Measurements from ENCODE around the gene CDCA7L. TPM values are rescaled to one million over a fixed set of nuclear protein-coding genes. Genes with fewer than 3 reads are reported as not detected.
"Not testable (repeated sequence)": the region's sequence is repeated elsewhere in the genome, so short reads cannot be mapped to it uniquely, and the experiment has no call there.

Gene CDCA7L
- total RNA-seq, 1 experiment from 2014 or later, result 59.9 TPM

DNA sequence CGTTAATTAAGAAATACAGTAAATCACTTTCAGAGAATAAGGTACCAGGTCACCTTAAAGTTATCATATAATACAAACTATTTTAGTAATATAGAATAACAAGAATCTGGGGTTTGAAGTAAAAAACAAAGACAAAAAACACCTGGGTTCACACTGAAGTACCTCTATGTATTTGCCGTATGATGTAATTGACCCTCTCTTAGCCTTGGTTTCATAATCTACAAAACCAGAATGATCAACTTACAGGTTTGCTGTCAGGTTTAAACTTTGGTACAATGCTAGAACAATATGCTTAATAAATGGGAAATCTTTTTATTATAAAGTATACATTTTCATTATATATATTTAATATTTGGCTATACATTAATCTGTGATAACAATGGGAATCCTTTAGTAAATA, 58.3 kb downstream of the CDCA7L start:
- Histone ChIP-seq H3F3A (ENCODE audit: low read length, unreplicated experiment) (no peaks in the 10 kb centered on the region), H4K20me1 (ENCODE audit: low read length) (no peaks in the 10 kb centered on the region), H3K4me1 (ENCODE audit: insufficient read depth, low read length) (peaks cover 6% of the 10 kb centered on the region; the same call in 1 of the 2 replicates), H3K36me3 (ENCODE audit: low read depth, low read length) (no peaks in the 10 kb centered on the region), H3K9ac (ENCODE audit: low read length) (no peak overlapping the region), H3K9me3 (ENCODE audit: low read length) (no peaks in the 10 kb centered on the region), H3K27me3 (ENCODE audit: low read length) (no peaks in the 10 kb centered on the region), H3K79me2 (ENCODE audit: low read length) (no peaks in the 10 kb centered on the region), H3K27ac (ENCODE audit: low read length) (no peak overlapping the region), H3K9me2 (replicated peaks; ENCODE audit: low read length) (no peaks in the 10 kb centered on the region), H3K4me2 (ENCODE audit: low read length) (no peak overlapping the region), H2AFZ (ENCODE audit: low read length) (no peak overlapping the region), H3K4me3 (ENCODE audit: low read length) (no peak overlapping the region)
- intact Hi-C loops (cut with micrococcal nuclease), result no loop called here
- DNase-seq (no peak), ATAC-seq (no peak)
- CTCF ChIA-PET, result no interaction called here
- POLR2A ChIA-PET (ENCODE audit: unreplicated experiment), result no interaction called here
- BruUV-seq (replicated peaks), result no TSS peak
- TF ChIP-seq EZH2 (IDR thresholded peaks at IDR 0.05; ENCODE audit: low read length, unreplicated experiment), result no peak
- TF ChIP-seq EZH2phosphoT487 (IDR thresholded peaks at IDR 0.05; ENCODE audit: borderline replicate concordance, low read length), result no peak
- TF ChIP-seq, protein P1, sequence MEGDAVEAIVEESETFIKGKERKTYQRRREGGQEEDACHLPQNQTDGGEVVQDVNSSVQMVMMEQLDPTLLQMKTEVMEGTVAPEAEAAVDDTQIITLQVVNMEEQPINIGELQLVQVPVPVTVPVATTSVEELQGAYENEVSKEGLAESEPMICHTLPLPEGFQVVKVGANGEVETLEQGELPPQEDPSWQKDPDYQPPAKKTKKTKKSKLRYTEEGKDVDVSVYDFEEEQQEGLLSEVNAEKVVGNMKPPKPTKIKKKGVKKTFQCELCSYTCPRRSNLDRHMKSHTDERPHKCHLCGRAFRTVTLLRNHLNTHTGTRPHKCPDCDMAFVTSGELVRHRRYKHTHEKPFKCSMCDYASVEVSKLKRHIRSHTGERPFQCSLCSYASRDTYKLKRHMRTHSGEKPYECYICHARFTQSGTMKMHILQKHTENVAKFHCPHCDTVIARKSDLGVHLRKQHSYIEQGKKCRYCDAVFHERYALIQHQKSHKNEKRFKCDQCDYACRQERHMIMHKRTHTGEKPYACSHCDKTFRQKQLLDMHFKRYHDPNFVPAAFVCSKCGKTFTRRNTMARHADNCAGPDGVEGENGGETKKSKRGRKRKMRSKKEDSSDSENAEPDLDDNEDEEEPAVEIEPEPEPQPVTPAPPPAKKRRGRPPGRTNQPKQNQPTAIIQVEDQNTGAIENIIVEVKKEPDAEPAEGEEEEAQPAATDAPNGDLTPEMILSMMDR (conservative IDR thresholded peaks at IDR 0.05; ENCODE audit: low read depth, low read length), result no peak

DNA sequence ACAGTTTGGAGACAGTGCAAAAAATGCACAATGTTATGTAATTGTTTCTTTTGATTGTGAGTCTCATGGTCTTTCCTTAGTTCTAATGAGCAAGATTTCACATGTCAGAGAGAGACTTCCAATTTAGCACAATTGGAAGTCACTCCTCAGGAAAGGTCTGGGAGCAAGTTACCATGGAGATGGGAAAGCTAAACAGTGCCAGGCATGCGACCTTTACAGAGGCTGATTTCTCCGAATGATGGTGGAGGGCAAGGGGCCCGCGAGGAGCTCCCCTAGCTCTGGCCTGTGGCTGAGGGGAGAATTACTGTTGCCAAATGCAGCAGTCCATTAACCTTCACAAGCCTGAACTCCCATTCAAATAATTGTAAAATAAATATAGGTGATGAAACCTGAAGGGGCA, 59.3 kb downstream of the CDCA7L start:
- H2AFZ ChIP-seq (ENCODE audit: low read length), result no peak overlapping the region
- H4K20me1 ChIP-seq (ENCODE audit: low read length), result no peaks in the 10 kb centered on the region
- H3K27me3 ChIP-seq (ENCODE audit: low read length), result no peaks in the 10 kb centered on the region
- no TSS peak for BruUV-seq (replicated peaks)
- H3K79me2 ChIP-seq (ENCODE audit: low read length), result no peaks in the 10 kb centered on the region
- no peak overlapping the region for H3K9ac ChIP-seq (ENCODE audit: low read length)
- H3K36me3 ChIP-seq (ENCODE audit: low read depth, low read length), result no peaks in the 10 kb centered on the region
- no peak for TF ChIP-seq EZH2 (IDR thresholded peaks at IDR 0.05; ENCODE audit: low read length, unreplicated experiment)
- TF ChIP-seq, protein P1 (conservative IDR thresholded peaks at IDR 0.05; ENCODE audit: low read depth, low read length), result no peak
- TF ChIP-seq EZH2phosphoT487 (IDR thresholded peaks at IDR 0.05; ENCODE audit: borderline replicate concordance, low read length), result no peak
- H3K9me3 ChIP-seq (ENCODE audit: low read length), result no peaks in the 10 kb centered on the region
- no peak overlapping the region for H3K4me3 ChIP-seq (ENCODE audit: low read length)
- ChIA-PET CTCF (no interaction called here), POLR2A (ENCODE audit: unreplicated experiment) (no interaction called here)
- H3K9me2 ChIP-seq (replicated peaks; ENCODE audit: low read length), result no peaks in the 10 kb centered on the region
- intact Hi-C loops (cut with micrococcal nuclease), result no loop called here
- H3F3A ChIP-seq (ENCODE audit: low read length, unreplicated experiment), result no peaks in the 10 kb centered on the region
- DNase-seq, result no peak
- H3K4me1 ChIP-seq (ENCODE audit: insufficient read depth, low read length), result peaks cover 6% of the 10 kb centered on the region; the same call in 1 of the 2 replicates
- no peak for ATAC-seq
- H3K27ac ChIP-seq (ENCODE audit: low read length), result no peak overlapping the region
- no peak overlapping the region for H3K4me2 ChIP-seq (ENCODE audit: low read length)

DNA sequence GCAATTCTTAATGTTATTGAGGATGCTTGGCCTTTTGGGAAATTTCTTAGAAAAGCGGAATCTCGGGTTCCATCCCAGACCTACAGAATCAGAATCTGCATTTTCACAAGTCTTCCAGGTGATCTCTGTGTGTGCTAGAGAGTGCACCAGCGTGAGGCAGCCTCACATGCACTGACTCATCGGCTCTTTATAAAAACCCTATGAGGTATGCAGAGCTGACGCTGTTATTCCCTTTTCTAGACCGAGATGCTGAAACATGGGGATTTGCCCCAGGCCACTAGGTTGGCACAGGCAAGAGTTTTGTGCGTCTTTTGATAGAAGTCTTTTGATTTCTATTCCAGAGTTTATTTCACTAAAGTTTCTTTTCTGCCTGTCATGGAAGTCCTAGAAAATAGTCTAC, 61.2 kb downstream of the CDCA7L start:
- CTCF ChIA-PET, result no interaction called here
- H3K9me3 ChIP-seq (ENCODE audit: low read length), result no peaks in the 10 kb centered on the region
- POLR2A ChIA-PET (ENCODE audit: unreplicated experiment), result no interaction called here
- no peaks in the 10 kb centered on the region for H3K9me2 ChIP-seq (replicated peaks; ENCODE audit: low read length)
- H3K79me2 ChIP-seq (ENCODE audit: low read length), result no peaks in the 10 kb centered on the region
- DNase-seq, result peak; percentile 54
- no peak overlapping the region for H3K27ac ChIP-seq (ENCODE audit: low read length)
- no peak for TF ChIP-seq EZH2phosphoT487 (IDR thresholded peaks at IDR 0.05; ENCODE audit: borderline replicate concordance, low read length)
- TF ChIP-seq EZH2 (IDR thresholded peaks at IDR 0.05; ENCODE audit: low read length, unreplicated experiment), result no peak
- TF ChIP-seq, protein P1 (conservative IDR thresholded peaks at IDR 0.05; ENCODE audit: low read depth, low read length), result no peak
- no peak overlapping the region for H2AFZ ChIP-seq (ENCODE audit: low read length)
- ATAC-seq, result peak; percentile 85
- no TSS peak for BruUV-seq (replicated peaks)
- H3K36me3 ChIP-seq (ENCODE audit: low read depth, low read length), result no peaks in the 10 kb centered on the region
- H3K9ac ChIP-seq (ENCODE audit: low read length), result no peak overlapping the region
- H3F3A ChIP-seq (ENCODE audit: low read length, unreplicated experiment), result no peaks in the 10 kb centered on the region
- intact Hi-C loops (cut with micrococcal nuclease), result no loop called here
- no peaks in the 10 kb centered on the region for H3K27me3 ChIP-seq (ENCODE audit: low read length)
- H4K20me1 ChIP-seq (ENCODE audit: low read length), result no peaks in the 10 kb centered on the region
- no peak overlapping the region for H3K4me3 ChIP-seq (ENCODE audit: low read length)
- H3K4me2 ChIP-seq (ENCODE audit: low read length), result no peak overlapping the region
- peaks cover 6% of the 10 kb centered on the region; the same call in 1 of the 2 replicates for H3K4me1 ChIP-seq (ENCODE audit: insufficient read depth, low read length)

DNA sequence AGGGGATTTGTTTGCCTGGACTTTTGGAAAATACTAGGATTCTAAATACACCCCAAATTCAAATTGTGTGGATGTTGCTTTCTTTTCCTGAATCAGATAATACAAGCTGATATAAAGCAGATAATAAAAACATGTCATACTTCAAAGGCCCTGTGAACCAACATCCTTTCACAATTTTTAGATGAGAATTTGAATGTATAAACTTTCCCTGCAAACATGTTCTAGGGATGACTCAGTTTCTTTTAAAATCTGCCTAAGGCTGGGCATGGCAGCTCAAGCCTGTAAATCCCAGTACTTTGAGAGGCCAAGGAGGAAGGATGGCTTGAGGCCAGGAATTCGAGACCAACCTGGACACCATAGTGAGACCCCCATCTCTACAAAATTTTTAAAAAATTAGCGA, 62.2 kb downstream of the CDCA7L start:
- H3K79me2 ChIP-seq (ENCODE audit: low read length); H3K27me3 ChIP-seq (ENCODE audit: low read length); H3K4me1 ChIP-seq (ENCODE audit: insufficient read depth, low read length); intact Hi-C loops (cut with micrococcal nuclease); H3K36me3 ChIP-seq (ENCODE audit: low read depth, low read length); H3K4me2 ChIP-seq (ENCODE audit: low read length); H3K9me2 ChIP-seq (replicated peaks; ENCODE audit: low read length); POLR2A ChIA-PET (ENCODE audit: unreplicated experiment); H4K20me1 ChIP-seq (ENCODE audit: low read length); H3K4me3 ChIP-seq (ENCODE audit: low read length); H3F3A ChIP-seq (ENCODE audit: low read length, unreplicated experiment); H3K9ac ChIP-seq (ENCODE audit: low read length); BruUV-seq (replicated peaks); H2AFZ ChIP-seq (ENCODE audit: low read length); H3K9me3 ChIP-seq (ENCODE audit: low read length): not testable (repeated sequence)
- CTCF ChIA-PET, result interaction anchor here (0.6 kb wide), 2 partner anchors 88 to 785 kb away, joined by 3 read pairs; no protein-coding TSS in a partner anchor
- DNase-seq (peak; percentile 4), ATAC-seq (peak; percentile 37; the same call in 1 of the 2 replicates)
- 0 out of 2 replicates have a peak overlapping the region, but pooled peaks have one; percentile 21 for H3K27ac ChIP-seq (ENCODE audit: low read length)

Data from PC-3 (cell line).